GM08714 (cell line): ENCODE results near the gene FAM163A.
"Not testable (repeated sequence)": the region's sequence is repeated elsewhere in the genome, so short reads cannot be mapped to it uniquely, and the experiment has no call there.

ENCODE experiments used
- H3K4me3 ChIP-seq: fragments of 200-500 bp; sonication (Bioruptor generic); 2 replicates; pipeline ENCODE4 v1.5.1; 2014; ENCODE audit warnings: mild to moderate bottlenecking, low read length, inconsistent platforms
- ZNF274 ChIP-seq: IDR thresholded peaks from 2 replicates; pipeline ENCODE4 v1.6.1; 2012; ENCODE audit warnings: mild to moderate bottlenecking, low read depth, low read length

FAM163A gene

DNA sequence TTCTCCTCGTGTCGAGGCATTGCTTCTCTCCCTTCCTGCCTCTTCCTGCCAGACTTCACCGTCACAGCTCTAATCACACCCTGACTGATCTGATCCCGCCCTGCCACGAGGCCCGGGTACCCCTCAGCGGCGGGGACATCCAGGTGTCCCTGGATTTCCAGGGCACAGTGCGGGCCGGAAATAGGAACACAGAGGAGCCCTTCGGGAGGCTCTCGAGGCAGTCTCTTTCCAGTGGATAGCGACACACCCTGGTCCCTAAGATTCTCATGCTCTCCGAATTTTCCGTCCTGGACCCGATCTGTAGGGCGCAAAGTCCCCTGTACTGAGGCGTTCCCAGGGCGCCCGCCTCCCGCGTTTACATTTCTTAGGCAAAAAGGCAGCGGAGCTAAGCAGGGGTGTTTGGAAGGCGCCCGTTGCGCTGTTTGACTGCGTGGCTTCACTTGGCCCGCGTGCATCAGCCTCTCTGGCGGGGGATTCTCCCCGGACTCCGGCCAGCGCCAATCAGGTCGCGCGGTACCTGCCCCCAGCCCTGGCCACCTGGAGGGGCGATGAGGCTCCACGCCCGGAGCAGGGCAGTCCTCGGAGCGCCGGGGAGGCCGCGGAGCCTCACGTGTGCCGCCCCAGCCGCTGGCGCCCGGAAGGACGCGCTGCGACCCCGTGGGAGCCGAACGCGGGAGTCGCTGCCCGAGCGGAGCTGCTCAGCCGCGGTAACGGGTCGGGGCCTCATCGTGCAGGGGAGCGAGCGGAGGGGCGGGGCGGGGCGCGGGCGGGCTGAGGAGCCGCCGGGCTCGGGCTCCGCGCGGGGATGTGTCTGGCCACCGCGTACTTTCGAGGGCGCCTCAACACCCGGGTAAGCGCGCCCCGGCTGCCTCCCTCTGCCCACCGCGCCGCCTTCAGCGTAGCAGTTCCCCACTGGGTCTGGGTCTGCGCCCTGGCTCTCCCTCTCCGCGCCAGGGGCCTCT, at the start of gene FAM163A:
Gene FAM163A, plus strand, starts transcription at position 575 of the 962 bp plus-strand sequence. CDS start 69,807 bp downstream, outside the sequence.
- no peak within 1 kb of the TSS for H3K4me3 ChIP-seq
- no peak for TF ChIP-seq ZNF274

- not testable (repeated sequence) for H3K4me3 ChIP-seq
Measured at GRCh38 chr1:179694530-179694929, 48.6 kb upstream of the FAM163A start.

DNA sequence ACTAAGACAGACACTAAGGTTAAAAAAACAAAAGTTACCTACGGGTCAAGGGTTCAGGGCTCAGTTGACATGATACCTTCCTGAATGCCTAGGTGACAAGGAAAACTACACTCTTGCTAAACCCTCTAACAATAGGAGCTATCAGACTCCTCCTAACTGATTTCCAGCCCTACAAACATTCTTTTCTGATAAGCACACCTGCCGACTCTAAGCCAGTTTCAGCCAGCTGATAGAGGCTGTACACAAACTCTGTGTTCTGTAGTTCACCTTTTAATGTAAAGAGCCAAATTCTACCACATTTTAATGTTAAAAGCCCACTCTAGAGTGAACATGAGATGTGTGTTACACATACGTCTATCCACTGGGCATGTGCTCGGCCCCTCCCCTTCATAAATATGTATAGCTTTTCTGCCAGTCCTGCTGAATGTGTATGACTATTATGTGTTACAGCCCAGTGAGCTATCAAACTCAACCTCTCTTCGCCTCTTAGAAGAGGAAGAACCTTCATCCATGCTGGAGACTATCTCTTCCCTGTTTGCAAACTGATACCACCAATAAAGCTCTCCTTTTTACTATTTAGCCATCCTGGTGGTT, 40.0 kb upstream of the FAM163A start:
- no peak overlapping the region for H3K4me3 ChIP-seq
- TF ChIP-seq ZNF274, result no peak

DNA sequence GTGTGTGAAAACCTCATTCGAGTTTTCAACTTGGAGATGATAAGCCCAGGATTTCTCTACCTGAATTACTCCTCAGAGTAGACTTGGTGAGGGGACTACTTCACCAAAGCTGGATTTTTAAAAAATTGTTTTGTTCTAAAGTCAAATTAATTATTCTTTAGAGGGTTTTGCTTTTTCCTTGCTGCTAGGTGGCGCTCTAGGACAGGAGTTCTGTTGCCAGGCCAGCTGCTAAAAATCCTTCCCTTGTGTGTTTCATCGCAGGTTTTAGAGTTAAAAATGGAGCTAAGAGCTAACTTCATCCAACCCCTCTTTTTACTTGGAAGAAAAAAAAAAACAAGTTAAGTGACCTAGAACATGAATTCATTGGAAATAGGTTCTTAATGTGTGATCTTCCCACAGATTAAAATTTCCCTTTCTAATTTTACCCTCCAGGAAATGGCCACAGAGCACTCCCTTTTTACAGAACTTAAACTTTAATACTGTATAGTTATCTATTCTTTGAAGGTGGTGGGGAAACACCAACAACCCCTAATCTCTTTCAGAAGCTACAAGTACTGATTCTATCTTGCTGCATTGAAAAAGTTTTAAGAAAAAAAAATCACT, 36.7 kb upstream of the FAM163A start:
- H3K4me3 ChIP-seq, result no peak overlapping the region
- TF ChIP-seq ZNF274, result no peak

DNA sequence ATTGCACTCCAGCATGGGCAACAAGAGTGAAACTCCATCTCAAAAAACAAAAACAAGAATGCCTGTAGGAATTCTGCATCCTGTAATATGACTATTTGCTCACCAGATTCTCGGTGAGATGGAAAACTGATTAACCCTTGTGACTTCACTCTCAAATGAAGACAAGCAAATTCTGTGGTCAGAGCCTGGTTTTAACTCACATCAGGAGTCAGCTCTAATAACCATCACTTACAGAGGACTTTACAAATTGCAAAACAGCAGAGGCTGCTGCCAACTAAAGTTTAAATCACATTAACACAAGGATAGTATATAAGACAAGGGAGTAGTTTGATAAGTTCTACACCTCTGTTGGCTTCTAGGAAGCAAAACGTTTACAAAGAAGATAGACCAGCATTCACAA, 35.7 kb upstream of the FAM163A start:
- TF ChIP-seq ZNF274, result no peak
- H3K4me3 ChIP-seq, result no peak overlapping the region

DNA sequence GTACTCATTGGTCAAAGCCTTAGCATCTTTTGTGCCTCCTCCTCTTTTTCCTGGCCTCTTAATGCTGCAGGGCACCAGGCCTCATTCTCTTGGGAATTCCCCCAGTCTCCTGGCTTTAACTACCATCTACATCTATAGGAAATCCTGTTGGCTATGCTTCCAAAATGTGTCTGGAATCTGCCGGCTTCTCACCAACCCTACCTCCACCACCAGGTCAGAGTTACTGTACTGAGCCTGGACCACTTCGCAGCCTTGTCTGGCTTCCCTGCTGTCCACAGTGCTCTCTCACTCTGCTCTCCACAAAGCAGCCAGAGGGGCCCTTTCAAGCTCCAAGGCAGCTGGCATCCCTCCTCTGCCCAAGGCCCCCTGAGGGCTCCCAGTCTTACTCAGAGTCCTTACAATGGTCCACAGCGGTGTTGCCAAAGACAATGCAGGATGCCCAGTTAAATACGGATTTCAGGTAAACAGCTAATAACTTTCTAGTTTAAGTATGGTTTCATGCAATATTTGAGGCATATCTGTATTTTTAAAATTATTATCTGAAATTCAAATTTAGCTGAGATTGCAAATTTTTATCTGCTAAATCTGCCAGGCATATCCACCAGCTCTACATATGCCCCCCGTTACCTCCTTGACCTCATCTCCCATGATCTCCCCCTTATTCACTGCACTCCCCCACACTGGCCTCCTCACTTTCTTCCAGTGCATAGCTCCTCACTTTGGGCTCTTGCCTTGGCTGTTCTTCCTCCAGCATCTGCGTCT, 34.5 kb upstream of the FAM163A start:
- no peak for TF ChIP-seq ZNF274
- H3K4me3 ChIP-seq, result no peak overlapping the region

DNA sequence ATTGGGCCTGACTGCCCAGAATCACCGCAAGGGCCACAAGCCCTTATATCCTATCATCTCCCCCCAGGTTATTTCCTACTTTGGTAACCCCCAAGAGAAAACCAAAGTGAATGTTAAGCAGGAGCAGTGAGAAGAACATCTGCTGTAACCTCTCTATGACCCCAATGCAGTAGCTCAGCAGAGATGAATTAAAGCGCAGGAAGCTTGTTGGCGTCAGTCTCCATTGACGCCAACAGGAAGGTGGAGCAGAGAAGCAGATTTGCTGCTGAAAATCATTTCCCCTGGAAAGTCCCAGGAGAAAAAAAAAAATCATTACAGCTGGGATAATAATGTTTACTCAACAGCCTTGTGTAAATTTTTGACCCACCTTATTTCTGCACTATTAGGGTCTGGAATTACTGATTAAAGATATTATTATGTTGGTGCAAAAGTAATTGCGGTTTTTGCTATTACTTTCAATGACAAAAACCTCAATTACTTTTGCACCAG, 33.2 kb upstream of the FAM163A start:
- no peak overlapping the region for H3K4me3 ChIP-seq
- TF ChIP-seq ZNF274, result no peak

GRCh38 chr1:179714159-179714558, 28.9 kb upstream of the FAM163A start:
- no peak for TF ChIP-seq ZNF274
- no peak overlapping the region for H3K4me3 ChIP-seq

GRCh38 chr1:179714623-179715022, 28.5 kb upstream of the FAM163A start:
- H3K4me3 ChIP-seq, result no peak overlapping the region
- TF ChIP-seq ZNF274, result no peak

- H3K4me3 ChIP-seq, result no peak overlapping the region
- no peak for TF ChIP-seq ZNF274
Measured at GRCh38 chr1:179719272-179719671, 23.8 kb upstream of the FAM163A start.

- TF ChIP-seq ZNF274, result no peak
- no peak overlapping the region for H3K4me3 ChIP-seq
Measured at GRCh38 chr1:179728271-179728670, 14.8 kb upstream of the FAM163A start.

DNA sequence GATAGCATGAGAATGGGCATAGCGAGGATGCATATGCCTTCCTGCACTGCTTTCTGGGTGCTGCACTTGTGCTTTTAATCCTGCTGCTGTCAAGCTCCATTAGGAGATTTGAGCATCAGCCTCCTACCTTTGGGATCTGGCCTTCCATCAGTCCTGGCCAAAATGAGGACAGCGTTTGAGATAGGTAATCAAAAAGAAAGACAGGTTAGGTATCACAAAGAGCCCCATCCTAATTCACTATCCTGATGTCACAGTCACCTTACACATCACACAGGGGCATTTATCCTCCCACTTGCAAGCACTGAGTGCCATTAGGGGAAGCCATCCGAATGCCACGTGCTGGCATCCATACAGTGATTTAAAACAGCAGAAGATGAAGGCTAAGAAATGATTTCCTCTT, 13.2 kb upstream of the FAM163A start:
- H3K4me3 ChIP-seq, result no peak overlapping the region
- no peak for TF ChIP-seq ZNF274

DNA sequence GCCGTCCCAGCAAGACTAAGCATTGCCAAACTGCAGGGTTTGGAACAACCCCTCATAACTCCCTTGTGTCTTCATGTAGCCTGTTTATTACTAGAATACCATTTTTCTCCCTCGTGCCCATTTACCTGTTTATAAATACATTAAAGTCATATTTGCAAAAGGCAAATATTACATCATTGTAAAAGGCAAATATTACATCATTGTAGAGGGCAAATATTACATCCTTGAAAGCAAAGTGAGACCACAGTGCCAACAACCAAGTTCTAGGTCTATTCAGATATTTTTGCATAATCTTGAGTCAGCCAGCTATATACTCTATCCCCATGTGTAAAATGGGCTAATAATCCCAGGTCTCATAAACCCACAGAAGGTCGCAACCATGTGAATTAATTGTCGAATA, 11.4 kb upstream of the FAM163A start:
- TF ChIP-seq ZNF274, result no peak
- H3K4me3 ChIP-seq, result no peak overlapping the region

DNA sequence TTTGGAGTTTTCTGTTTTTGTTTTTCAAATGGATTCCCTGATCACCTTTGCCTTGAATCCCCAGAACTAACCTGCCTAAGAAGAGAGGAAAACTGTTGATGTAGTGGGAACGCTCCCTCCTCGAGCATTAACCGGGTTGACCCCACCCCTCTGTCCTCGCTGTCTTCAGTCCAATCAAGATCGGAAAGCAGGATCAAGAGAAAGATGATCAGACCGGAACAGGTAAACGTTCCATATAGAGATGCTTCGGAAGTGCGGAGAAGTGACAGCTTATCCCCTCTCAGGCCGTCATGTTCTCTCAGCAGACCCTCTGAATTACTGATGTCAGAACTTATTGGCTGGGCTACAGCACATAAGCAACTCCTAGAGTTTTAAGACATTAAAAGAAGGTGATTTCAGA, 800 bp upstream of the FAM163A start:
- no peak for TF ChIP-seq ZNF274
- no peak overlapping the region for H3K4me3 ChIP-seq
